Hepatic stellate cell (primary cell): ENCODE data around the gene CCDC148.

Experiments
- DNase-seq: peaks from one replicate; pipeline ENCODE4 v3.0.0; 2011; ENCODE audit warnings: low spot score

The CCDC148 gene

DNA sequence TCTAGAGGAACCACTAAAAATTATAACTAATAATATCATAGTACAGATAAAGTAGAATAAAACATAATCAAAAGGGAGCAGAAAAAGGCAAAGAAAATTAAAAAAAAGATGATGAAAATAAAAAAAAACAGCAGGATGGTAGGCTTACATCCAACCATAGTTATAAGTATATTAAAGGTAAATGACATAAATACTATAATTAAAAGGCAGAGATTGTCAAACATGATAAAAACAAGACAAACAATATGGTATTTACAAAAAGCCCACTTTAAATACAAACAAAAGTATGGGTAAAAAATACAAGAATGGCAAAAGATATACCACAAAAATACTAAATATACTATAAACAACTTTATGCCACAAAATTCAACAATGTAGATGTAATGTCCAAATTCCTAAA is 24.4 kb downstream of the CCDC148 start:
- no peak for DNase-seq

GRCh38 chr2:158414538-158414937 is 42.0 kb downstream of the CCDC148 start:
- DNase-seq = peak; percentile 50

DNA sequence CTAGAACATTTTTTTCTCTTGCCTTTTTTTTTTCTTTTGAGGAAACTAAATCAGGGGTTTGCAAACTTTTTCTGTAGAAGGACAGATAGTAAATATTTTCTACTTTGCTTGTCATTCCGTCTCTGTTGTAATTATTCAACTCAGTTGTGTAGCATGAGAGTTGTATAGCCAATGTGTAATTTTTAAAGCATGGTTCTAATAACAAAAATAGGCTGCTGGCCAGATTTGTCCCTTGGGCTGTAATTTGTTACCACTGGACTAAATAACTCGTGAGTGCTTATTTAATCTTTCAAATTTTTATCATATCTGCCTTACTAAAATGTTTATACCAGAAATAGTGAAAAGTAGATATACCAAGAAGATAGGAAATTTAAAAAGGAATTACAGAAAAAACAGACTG is 43.0 kb downstream of the CCDC148 start:
- DNase-seq = no peak

GRCh38 chr2:158412206-158412605 is 44.3 kb downstream of the CCDC148 start:
- peak; percentile 27 for DNase-seq

- no peak for DNase-seq
Measured at GRCh38 chr2:158411748-158412147, 44.8 kb downstream of the CCDC148 start.

DNA sequence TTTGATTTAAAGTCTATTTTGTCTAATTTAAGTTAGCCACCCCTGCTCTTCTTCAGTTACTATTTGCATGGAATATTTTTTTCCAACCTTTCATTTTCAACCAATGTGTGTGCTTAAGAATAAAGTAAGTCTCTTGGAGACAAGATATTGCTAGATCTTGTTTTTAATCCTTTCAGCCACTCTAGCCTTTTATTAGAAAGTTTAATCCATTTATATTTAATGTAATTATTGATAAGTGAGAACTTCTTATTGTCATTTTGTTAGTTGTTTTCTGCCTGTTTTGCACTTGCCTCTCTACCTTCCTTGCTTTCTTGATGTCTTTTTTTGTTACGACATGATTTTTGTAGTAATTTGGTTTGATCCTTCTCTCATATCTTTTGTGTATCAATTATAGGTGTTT is 46.4 kb downstream of the CCDC148 start:
- DNase-seq = no peak

DNA sequence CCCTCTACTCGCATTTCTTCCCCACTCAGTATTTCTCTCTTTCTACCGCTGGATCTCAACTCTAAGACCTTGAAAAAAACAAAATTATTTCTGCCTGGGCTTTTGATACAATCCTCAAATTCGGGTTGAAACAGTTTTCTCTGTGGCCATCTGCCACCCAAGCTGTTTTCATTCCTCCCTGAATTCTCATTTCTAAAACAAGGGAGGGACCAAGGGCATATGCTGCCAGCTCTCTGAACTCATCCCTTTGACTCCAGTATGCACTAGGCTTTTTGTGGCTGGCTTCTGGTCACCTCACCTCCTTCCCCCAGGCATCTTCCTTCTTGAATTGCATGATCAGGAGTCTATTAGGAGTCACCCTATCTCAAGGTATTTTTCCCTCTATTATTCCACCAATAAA is 49.5 kb downstream of the CCDC148 start:
- no peak for DNase-seq

GRCh38 chr2:158405341-158405740 is 51.2 kb downstream of the CCDC148 start:
- DNase-seq = no peak

- no peak for DNase-seq
Measured at GRCh38 chr2:158403237-158403636, 53.3 kb downstream of the CCDC148 start.

- DNase-seq = no peak
Measured at GRCh38 chr2:158402665-158403064, 53.9 kb downstream of the CCDC148 start.

- DNase-seq = no peak
Measured at GRCh38 chr2:158395166-158395565, 61.4 kb downstream of the CCDC148 start.

- no peak for DNase-seq
Measured at GRCh38 chr2:158394453-158394852, 62.1 kb downstream of the CCDC148 start.

DNA sequence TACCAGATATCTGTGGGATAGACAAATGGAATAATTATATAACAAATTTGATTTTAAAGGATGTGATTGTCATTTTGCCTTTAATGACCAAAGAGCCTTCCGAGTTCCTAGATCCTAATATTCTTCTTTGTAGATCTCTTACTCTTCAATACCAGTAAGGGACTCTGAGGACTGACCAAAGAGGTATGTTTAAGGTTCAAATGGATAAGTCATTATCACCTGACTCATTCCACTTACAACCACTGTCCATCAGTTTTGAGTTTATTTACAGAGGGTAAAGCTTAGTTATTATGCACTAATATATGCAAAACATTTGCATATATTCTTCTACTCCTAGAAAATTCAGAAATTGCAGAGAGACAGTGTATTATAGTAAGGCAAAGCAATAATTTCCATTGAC is 62.7 kb downstream of the CCDC148 start:
- DNase-seq = no peak

- DNase-seq = no peak
Measured at GRCh38 chr2:158392687-158393086, 63.9 kb downstream of the CCDC148 start.

GRCh38 chr2:158391876-158392275 is 64.7 kb downstream of the CCDC148 start:
- DNase-seq = no peak

DNA sequence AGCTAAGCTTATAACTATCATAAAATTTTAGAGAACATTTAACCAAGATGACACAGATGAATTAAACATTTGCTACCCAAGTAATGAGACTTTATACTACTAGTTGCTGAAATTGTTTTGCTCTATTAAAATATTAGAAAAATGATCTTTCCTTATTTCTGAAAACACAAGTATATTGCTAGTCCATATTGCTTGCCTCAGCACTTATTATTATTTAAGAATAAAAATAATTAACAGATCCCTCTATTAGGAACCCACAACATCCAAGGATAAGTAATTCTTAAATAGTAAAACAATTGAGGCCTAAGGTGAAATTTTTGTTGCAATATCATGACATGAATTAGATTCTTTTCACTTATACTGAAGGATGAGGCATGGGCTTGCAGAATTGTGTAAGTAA is 65.2 kb downstream of the CCDC148 start:
- no peak for DNase-seq

GRCh38 chr2:158388159-158388558 is 68.4 kb downstream of the CCDC148 start:
- DNase-seq = no peak

- no peak for DNase-seq
Measured at GRCh38 chr2:158385646-158386045, 70.9 kb downstream of the CCDC148 start.

GRCh38 chr2:158381978-158382377 is 74.6 kb downstream of the CCDC148 start:
- no peak for DNase-seq

DNA sequence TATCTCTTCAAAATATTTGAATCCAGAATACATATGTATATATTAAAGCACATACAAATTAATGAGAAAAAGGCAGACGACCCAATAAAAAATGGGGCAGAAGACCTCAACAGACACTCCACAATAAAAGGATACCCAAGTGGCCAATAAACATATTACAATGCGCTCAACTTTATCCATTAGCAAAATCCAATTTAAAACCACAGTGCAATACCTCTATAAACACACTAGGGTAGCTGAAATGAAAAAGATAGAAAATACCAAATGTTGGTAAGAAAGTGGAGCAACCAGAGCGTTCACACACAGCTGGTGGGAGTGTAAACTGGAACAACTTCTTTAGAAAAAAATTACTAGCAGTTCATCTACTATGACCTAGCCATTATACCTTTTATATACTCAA is 75.3 kb downstream of the CCDC148 start:
- DNase-seq = no peak

DNA sequence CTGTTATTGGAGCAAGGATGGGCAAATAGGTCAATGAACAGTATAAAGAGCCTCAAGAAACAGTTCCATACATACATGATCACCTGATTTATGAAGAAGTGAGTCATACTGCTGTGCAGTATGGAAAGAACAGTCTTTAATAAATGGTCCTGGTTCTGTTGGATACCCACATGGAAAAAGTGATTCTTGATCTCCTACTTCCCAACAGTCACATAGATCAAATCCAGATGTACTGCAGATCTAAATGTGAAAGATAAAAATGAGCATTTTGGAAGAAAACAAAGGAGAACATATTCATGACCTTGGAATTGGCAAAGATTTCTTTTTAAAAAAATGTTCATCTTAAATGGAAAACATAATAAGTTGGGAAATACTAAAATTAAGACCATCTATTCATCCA is 75.8 kb downstream of the CCDC148 start:
- no peak for DNase-seq

- DNase-seq = no peak
Measured at GRCh38 chr2:158378926-158379325, 77.6 kb downstream of the CCDC148 start.

DNA sequence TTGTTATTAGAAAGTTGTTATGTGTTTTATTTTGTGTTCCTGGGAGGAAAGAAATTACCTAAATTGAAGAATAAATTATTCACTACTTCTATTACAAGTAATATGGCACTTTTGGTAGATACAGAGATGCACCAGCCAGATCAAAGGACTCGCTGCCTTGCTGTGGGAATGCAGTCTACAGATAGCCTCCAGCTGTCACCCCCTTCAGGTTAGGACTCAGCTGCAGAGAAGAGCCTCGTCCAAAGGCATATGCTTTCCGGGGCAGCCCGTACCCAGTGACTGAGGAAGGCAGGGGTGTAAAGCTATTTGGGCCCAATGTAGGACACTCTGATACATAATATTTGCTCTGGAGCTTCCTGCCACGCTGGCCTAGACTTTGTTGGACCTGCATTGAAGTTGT is 90.2 kb downstream of the CCDC148 start:
- DNase-seq = no peak

- DNase-seq = no peak
Measured at GRCh38 chr2:158359846-158360245, 96.7 kb downstream of the CCDC148 start.

DNA sequence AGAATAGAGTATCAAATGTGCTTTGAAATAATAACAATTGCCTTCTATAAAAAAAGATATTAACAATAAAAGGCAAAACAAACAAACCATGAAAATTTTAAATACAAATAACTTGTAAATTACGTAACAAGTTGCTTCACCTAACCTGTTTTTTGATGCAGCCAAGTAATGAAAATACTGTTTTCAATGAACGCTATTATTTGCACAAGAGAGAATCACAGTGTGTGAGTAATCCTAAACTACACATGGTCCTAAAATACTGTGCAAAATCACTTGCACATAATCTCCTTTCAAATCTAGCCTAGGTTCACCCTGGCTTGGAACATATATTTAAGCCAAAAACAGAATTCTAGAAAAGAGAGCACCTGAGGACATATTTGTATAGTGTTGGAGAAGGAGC is 98.9 kb downstream of the CCDC148 start:
- no peak for DNase-seq
